Stimulated activated CD8-positive, alpha-beta memory T cell treated with anti-CD3 and anti-CD28 coated beads, Interleukin-4, amount 100 ng/mL, for 48 hours (primary cell): Measurements from ENCODE around the gene OPCML.

Source experiments
- DNase-seq: peaks from one replicate; pipeline ENCODE4 v3.0.0-alpha.2; 2020

The OPCML gene

GRCh38 chr11:133531971-133532651, at the start of gene OPCML:
Gene OPCML (minus strand): TSS chr11:133532501.
- DNase-seq = no peak

- DNase-seq = no peak
These were observed 48.8 kb upstream of the OPCML start for GRCh38 chr11:133581091-133581490.

- DNase-seq = no peak
These were observed 47.1 kb upstream of the OPCML start for GRCh38 chr11:133579165-133580031.

- no peak for DNase-seq
These were observed 45.1 kb upstream of the OPCML start for GRCh38 chr11:133577403-133577802.

DNA sequence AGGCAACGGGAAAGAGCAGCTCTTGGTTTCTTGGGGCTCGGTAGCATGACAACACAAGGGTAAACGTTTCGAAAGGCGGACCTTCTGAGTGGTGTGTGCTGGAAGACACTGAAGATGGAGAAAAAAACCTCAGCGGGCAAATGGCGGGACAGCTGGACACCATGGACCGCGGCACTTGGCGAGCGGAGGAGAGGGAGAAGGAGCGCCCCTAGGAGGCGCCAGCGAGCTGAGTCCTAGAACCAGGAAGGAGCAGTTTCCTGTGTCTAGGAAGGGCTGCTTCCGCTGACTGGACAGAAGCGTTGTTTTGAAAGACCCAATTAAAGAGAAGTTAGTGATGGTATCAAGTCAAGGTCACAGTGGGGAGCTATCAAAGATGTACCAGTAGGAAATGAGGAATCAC, 44.0 kb upstream of the OPCML start:
- peak; percentile 33 for DNase-seq

GRCh38 chr11:133573081-133573480, 40.8 kb upstream of the OPCML start:
- no peak for DNase-seq

GRCh38 chr11:133570376-133570775, 38.1 kb upstream of the OPCML start:
- no peak for DNase-seq

GRCh38 chr11:133563505-133564025, 31.3 kb upstream of the OPCML start:
- no peak for DNase-seq

DNA sequence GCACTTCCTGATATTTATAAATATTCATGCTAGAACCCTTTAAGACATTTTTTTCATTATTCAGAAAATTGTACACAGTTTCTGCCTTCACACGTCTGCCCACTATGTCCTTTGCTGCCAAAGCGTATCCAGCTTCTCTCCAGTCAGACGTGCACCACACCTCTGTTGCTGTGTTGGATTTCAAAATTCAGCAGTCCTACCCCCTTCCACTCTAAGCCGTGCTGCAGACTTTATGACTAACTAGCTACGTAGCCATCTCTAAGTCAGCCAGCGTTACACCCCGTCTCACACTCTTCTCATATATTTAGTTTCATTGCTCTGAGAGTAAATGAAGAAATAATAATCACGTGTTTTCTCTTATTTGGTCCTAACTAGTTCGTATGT, 28.2 kb upstream of the OPCML start:
- no peak for DNase-seq

GRCh38 chr11:133559833-133560471, 27.7 kb upstream of the OPCML start:
- no peak for DNase-seq

GRCh38 chr11:133559382-133559781, 27.1 kb upstream of the OPCML start:
- no peak for DNase-seq

DNA sequence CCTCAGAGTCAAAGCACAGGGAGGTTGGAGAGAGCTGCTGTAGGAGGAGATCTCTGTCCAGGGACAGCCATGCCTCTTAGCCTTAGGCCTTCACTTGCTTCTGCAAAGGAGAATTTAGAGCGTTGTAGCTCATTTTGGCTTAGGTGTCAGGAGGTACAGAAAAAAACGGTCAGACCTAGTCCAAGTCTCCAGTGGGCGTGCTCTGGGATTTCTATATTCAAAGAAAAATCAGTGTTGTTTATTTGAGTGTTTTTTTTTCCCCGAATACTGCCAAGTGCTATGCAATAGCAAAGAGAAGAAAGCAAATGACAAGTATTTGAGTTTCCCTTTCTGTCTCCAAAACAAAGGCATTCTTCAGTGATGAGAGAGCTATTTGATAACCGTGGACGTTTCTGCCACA, 22.7 kb upstream of the OPCML start:
- no peak for DNase-seq

DNA sequence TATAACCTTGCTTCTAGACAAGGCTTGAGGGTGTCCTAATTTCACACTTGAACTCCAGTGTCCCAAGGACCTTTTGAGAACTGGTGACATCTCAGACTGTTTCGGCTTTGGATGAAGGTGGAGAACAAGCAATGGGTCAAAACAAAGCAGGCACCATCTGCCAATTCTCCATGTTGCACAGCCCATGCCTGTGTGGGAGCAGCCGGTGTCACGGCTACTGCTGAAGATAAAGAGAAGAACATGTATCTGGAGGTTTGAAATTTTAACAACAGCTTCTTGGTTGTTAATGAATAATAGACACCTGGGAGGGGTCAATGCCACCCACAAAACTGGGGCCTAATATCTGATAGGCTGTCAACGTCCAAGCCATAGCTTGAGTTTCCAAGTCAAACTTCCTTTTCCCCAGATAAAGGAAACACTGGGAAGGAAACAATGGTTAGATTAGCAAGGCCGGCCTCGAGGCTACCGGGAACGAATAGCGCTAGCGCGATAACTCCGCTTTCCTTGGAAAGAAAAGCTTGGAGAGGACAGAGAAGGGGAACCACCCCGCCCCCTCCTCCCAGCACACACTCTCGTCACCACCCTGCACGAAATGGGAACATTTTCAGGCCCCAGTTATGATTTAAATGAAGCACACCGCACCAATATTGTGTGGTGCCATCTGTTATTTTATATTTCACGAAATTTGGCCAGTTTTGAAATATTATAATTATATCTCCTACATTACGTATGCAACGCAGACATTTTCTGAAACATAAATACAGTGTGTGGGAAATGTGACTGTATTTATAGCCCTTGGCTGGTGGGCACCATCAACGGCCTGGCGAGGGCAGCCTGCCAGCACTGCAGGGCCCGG, 21.8 kb upstream of the OPCML start:
- DNase-seq = no peak

DNA sequence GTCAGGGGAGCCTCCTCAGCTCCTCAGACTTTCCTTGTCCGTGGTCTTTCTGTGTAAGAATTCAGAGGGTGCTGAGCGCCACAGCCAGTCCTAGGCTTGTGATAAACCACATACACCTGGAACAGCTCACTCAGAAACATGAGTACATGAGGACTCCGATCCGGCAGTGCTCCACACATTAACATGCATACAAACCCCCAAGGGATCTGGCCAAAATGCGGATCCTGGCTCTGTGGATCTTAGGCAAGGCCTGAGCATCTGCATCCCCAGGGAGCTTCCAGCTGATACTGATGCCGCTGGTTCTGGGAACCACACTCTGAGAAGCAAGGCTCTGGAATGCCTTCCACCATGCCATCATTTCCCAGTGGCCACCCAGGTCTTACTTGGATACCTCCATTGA, 20.6 kb upstream of the OPCML start:
- no peak for DNase-seq

DNA sequence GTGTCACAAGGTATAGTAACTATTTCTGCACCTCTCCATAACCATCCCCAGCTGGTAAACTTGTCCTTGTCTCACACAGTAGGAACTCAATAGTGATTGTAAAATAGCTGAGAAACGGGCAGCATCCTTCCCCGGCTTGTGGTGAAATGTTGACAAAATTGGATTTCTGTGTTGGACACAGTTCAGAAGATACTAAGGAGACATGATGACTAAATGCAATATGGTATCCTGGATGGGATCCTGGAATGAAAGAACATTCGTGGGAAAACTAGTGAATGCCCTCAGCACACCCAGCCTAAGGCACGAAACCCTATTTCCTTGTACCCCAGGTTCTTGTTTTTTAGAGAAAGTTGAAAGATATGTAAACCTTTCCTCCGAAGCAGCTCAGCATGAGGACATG, 18.8 kb upstream of the OPCML start:
- no peak for DNase-seq

- DNase-seq = no peak
These were observed 17.5 kb upstream of the OPCML start for GRCh38 chr11:133549826-133550225.

GRCh38 chr11:133548641-133549040, 16.3 kb upstream of the OPCML start:
- DNase-seq = no peak

DNA sequence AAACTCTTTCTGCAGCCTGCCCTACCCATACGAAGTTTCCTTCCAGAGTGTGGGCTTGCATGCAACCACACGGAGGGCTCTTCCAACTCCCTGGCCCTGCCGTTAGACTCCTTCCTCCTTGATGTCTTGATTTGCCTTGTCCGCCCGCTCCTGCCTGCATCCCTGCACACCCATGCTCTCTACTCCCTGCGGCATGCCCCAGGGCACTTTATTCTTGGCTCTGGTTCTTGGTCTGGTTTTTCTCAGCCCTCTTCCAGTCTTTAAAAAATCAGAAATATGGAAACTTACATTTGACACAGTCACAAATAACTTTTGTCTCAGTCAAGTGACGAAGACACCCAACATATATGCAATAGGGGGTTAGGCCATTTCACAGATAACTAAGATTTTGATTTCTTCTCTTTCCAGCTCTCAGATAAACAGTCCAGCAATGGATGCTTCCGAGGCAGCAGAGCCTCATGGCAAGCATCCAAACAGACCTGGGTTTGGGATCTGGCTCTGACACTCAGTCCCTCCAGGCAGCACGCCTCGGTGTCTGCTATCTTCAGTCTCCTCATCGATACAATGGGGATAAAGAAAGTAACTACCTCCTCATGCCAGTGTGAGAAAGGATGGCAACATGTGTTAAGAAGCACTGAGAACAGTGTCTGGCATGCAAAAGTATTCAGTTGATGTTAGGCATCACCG, 15.7 kb upstream of the OPCML start:
- DNase-seq = no peak

- DNase-seq = no peak
These were observed 13.0 kb upstream of the OPCML start for GRCh38 chr11:133545199-133545803.

DNA sequence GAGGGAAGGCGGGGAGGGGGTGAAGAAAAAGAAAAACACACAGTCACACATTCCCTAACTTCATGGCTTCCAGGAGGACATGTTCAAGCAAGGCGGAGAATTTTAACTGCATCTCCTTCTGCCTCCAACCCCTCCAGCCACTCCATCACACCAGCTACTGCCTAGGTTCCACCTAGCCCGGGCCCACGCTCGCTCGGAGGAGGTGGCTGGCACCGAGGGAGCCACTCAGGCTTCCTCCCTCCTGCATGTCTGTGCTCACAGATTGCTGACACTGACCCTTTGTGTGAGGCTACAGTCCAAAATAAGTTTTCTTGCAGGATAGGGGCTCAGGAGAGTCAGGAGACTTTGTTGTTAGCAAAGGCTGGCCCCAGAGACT, 9.4 kb upstream of the OPCML start:
- no peak for DNase-seq

DNA sequence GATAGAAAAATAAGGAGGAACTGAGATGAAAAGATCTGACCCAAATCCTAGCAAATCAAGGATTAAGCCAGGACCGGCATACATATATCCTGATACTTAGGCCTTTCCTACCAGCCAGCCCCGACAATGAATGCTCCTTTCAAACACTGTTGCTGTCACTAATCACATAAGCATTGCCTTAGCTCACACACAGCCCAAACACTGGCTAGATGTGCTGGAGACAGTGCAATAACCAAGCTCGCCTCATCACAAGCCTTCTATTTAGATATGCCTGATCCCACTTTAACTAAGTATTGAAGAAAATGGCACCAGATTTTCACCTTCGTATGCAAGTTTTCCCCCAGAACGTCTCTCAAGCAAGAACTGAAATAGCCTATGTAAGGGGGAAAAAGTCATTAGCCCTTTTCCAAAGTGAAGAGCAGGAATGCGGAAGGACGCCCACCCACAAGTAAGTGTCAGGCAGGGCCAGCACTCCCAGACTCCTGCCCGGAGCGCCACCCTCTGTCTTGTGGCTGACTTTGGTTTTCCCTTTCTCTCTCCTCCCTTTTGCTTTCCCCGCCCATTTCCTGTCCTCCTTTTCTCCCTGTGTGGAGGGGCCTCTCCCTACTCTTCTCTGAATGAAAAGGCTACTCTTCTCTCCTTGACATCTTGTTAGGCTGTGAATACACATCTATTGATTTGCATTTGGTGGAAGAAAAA, 8.9 kb upstream of the OPCML start:
- no peak for DNase-seq
